GM12878 (cell line): ENCODE results near the gene CCSER1. TPM values are rescaled to one million over a fixed set of nuclear protein-coding genes. Genes with fewer than 3 reads are reported as not detected.
A peak's percentile ranks its signal among the peaks of the same experiment; 100 is the strongest.

Experiments
- ATAC-seq: fragments of 200-7000 bp; cut with Tn5 transposase; 3 replicates; pipeline ENCODE4 v1.9.1; 2020; ENCODE audit warnings: mild to moderate bottlenecking, moderate library complexity
- BruUV-seq: library from RNA; stranded (reverse); fragments of 400-500 nt; replicated peaks from 2 replicates; lab custom pipeline; 2021; lab: Mats Ljungman, UMichigan
- CTCF ChIA-PET: fragments of 300-600 bp; sonication (Branson Sonifier 250); formaldehyde crosslinking; extraction: SDS; loops from one replicate; lab custom pipeline; 2021; ENCODE audit warnings: inconsistent platforms; lab: Yijun Ruan, JAX
- POLR2A ChIA-PET: fragments of 350-600 bp; formaldehyde crosslinking; extraction: SDS; loops from one replicate; lab custom pipeline; 2021; ENCODE audit warnings: inconsistent platforms; lab: Charles Lee
- RAD21 ChIA-PET: fragments of 300-600 bp; sonication (Branson Sonifier 250); formaldehyde crosslinking; loops from one replicate; lab custom pipeline; 2023; ENCODE audit warnings: antibody characterized with exemption; ENCODE audit not compliant: unreplicated experiment; lab: Charles Lee
- SMC1A ChIA-PET: fragments of 300-600 bp; sonication (Branson Sonifier 250); formaldehyde crosslinking; loops from one replicate; lab custom pipeline; 2023; ENCODE audit not compliant: unreplicated experiment, uncharacterized antibody; lab: Charles Lee
- DNase-seq: peaks from one replicate; pipeline ENCODE4 v3.0.0-alpha.2; 2011; ENCODE audit warnings: low read depth, low spot score
- FAIRE-seq: peaks from 3 replicates; lab custom pipeline; 2011; peaks lifted over from hg19 to GRCh38; lab: Jason Lieb, UNC
- H2AFZ ChIP-seq: 2 replicates; pipeline ENCODE4 v1.6.0; 2011; ENCODE audit warnings: low read depth, low read length, control low read depth; ENCODE audit not compliant: control insufficient read depth
- H3K27ac ChIP-seq: 2 replicates; pipeline ENCODE4 v1.5.1; 2011; ENCODE audit warnings: control low read depth; ENCODE audit not compliant: control insufficient read depth, insufficient read depth
- H3K27me3 ChIP-seq, 2 experiments: replicated peaks in 1 of 2; 2 replicates each; pipeline versions ENCODE4 v1.6.0 to v1.6.1; 2011; ENCODE audit warnings: low read length in 1 of 2; ENCODE audit not compliant: control insufficient read depth in 2 of 2, insufficient read depth in 2 of 2
- H3K36me3 ChIP-seq, 2 experiments: 2 replicates each; pipeline ENCODE4 v1.5.1; 2011; ENCODE audit warnings: low read length in 1 of 2; ENCODE audit not compliant: control insufficient read depth in 2 of 2, insufficient read depth in 2 of 2
- H3K4me1 ChIP-seq: 2 replicates; pipeline ENCODE4 v1.6.1; 2011; ENCODE audit warnings: mild to moderate bottlenecking, low read length, moderate library complexity, mixed read lengths; ENCODE audit not compliant: control insufficient read depth, insufficient read depth
- H3K4me2 ChIP-seq: 2 replicates; pipeline ENCODE4 v1.6.0; 2011; ENCODE audit warnings: control low read depth; ENCODE audit not compliant: control insufficient read depth, insufficient read depth
- H3K4me3 ChIP-seq: fragments of 200-600 bp; sonication (generic); 2 replicates; pipeline ENCODE4 v1.5.1; 2016
- H3K79me2 ChIP-seq: 2 replicates; pipeline ENCODE4 v1.6.0; 2011; ENCODE audit warnings: low read length; ENCODE audit not compliant: control insufficient read depth, insufficient read depth
- H3K9ac ChIP-seq: 2 replicates; pipeline ENCODE4 v1.8.0; 2011; ENCODE audit warnings: low read length, control low read depth, mixed read lengths; ENCODE audit not compliant: control insufficient read depth, insufficient read depth
- H3K9me3 ChIP-seq: replicated peaks from 3 replicates; pipeline ENCODE4 v1.5.1; 2011; ENCODE audit warnings: mild to moderate bottlenecking, low read length; ENCODE audit not compliant: control insufficient read depth, insufficient read depth
- H4K20me1 ChIP-seq: 2 replicates; pipeline ENCODE4 v1.6.0; 2011; ENCODE audit not compliant: control insufficient read depth, insufficient read depth
- BHLHE40 ChIP-seq, 2 experiments: fragments of 450-650 bp in 1 of 2; IDR thresholded peaks; 2 replicates each; pipeline ENCODE4 v1.6.1; 2011 to 2017; ENCODE audit warnings: low read depth in 2 of 2, borderline replicate concordance in 1 of 2, improper control_type of control experiment in 1 of 2, low read length in 1 of 2, mild to moderate bottlenecking in 1 of 2
- E2F4 ChIP-seq: IDR thresholded peaks from 2 replicates; pipeline ENCODE4 v1.6.1; 2012; ENCODE audit warnings: low read depth, low read length, improper control_type of control experiment
- HCFC1 ChIP-seq: fragments of 150-350 bp; IDR thresholded peaks from 2 replicates; pipeline ENCODE4 v1.6.1; 2014; ENCODE audit warnings: low read length
- HSF1 ChIP-seq: fragments of 150-350 bp; IDR thresholded peaks from 2 replicates; pipeline ENCODE4 v1.6.1; 2014; ENCODE audit warnings: mild to moderate bottlenecking, low read depth, low read length
- YBX1 ChIP-seq: fragments of 450-650 bp; IDR thresholded peaks from 2 replicates; pipeline ENCODE4 v1.6.1; 2016; ENCODE audit warnings: antibody characterized with exemption
- WGBS: methylation state at CpG from one replicate; pipeline ENCODE4 v1.1.6; 2016; ENCODE audit warnings: low lambda C conversion rate; ENCODE audit not compliant: insufficient replicate concordance, insufficient coverage; ENCODE audit errors: missing lambda C conversion rate; 5-methylcytosine and 5-hydroxymethylcytosine counted together
- in situ Hi-C: fragments of 300-500 bp; cut with MboI; formaldehyde crosslinking; loops from 9 replicates; pipeline ENCODE4 v1.14.3; 2018; ENCODE audit warnings: mixed read lengths
- intact Hi-C: fragments of 100-400 bp; cut with micrococcal nuclease; formaldehyde crosslinking; loops from one replicate; pipeline ENCODE4 v1.14.2; 2022; ENCODE audit not compliant: unreplicated experiment
- polyA plus RNA-seq, 11 experiments: library from polyadenylated mRNA; depleted of rRNA in 4 of 11; unstranded in 6 of 11; stranded (reverse) in 5 of 11; fragments of >200 nt; fragmentation: Nextera tagmentation in 4 of 11; fragmentation: Illumina TruSeq in 1 of 11; extraction: Ambion mirVana in 4 of 11; extraction: Trizol in 1 of 11; gene quantifications; 1 replicate in 1 of 11; 2 replicates in 10 of 11; pipeline versions ENCODE4 v1.2.1 to v1.2.3, GENCODE V29; 2011 to 2016; ENCODE audit warnings: inconsistent platforms in 2 of 11, missing spikeins in 2 of 11, low read depth in 1 of 11
- total RNA-seq, 4 experiments: library from RNA; depleted of rRNA in 3 of 4; stranded (reverse); fragments of >200 nt in 3 of 4; fragmentation: Illumina TruSeq in 1 of 4; extraction: Trizol in 1 of 4; gene quantifications; 2 replicates each; pipeline versions ENCODE4 v1.2.1 to v1.2.3, GENCODE V29; 2013 to 2021

The CCSER1 gene
- total and polyA plus RNA-seq, 10 of the 15 experiments (the other 5 are each of a cell fraction or from before 2014, with no cell fraction given) = 0.22 to 2.7 (median 1.0) TPM

- Histone ChIP-seq H3K4me2 (no peak overlapping the region), H3K36me3 (no peaks in the 10 kb centered on the region), H4K20me1 (no peaks in the 10 kb centered on the region), H3K9ac (no peak overlapping the region), H3K27ac (no peak overlapping the region), H3K79me2 (no peaks in the 10 kb centered on the region), H3K27me3 (no peaks in the 10 kb centered on the region), H3K9me3 (no peaks in the 10 kb centered on the region), H2AFZ (no peak overlapping the region), H3K4me3 (no peak overlapping the region), H3K4me1 (no peaks in the 10 kb centered on the region)
- no peak for ATAC-seq
- DNase-seq = no peak
- ChIA-PET CTCF (no interaction called here), SMC1A (no interaction called here), POLR2A (no interaction called here), RAD21 (no interaction called here)
- no TSS peak for BruUV-seq
- no peak for FAIRE-seq
- TF ChIP-seq HCFC1 (no peak), HSF1 (no peak), YBX1 (no peak)
- in situ Hi-C loops = no loop called here
- intact Hi-C loops = no loop called here
- WGBS = 19% methylated on average over 3 of the region's 3 CpGs
These were observed 218.5 kb downstream of the CCSER1 start for GRCh38 chr4:90345549-90346215.

GRCh38 chr4:90349636-90350035, 222.4 kb downstream of the CCSER1 start:
- POLR2A ChIA-PET = no interaction called here
- H3K4me1 ChIP-seq = no peaks in the 10 kb centered on the region
- H3K9me3 ChIP-seq = no peaks in the 10 kb centered on the region
- H3K27ac ChIP-seq = no peak overlapping the region
- no peak for DNase-seq
- in situ Hi-C loops (no loop called here), intact Hi-C loops (no loop called here)
- H3K36me3 ChIP-seq = no peaks in the 10 kb centered on the region
- ATAC-seq = no peak
- no peak for FAIRE-seq
- H3K9ac ChIP-seq = no peak overlapping the region
- H3K27me3 ChIP-seq = no peaks in the 10 kb centered on the region
- no peaks in the 10 kb centered on the region for H3K79me2 ChIP-seq
- SMC1A ChIA-PET = no interaction called here
- CTCF ChIA-PET = no interaction called here
- RAD21 ChIA-PET = no interaction called here
- BruUV-seq = no TSS peak
- 2% methylated on average over 2 of the region's 2 CpGs for WGBS
- no peak overlapping the region for H3K4me3 ChIP-seq
- H3K4me2 ChIP-seq = no peak overlapping the region
- no peak overlapping the region for H2AFZ ChIP-seq
- no peaks in the 10 kb centered on the region for H4K20me1 ChIP-seq
- peak in 1 of 2 experiments; percentile 32; a peak in 1 of 4 replicates for TF ChIP-seq BHLHE40 (IDR thresholded peaks at IDR 0.05; ENCODE audit: borderline replicate concordance in 1 of 2, low read depth in 2 of 2, low read length in 1 of 2)
- no peak for TF ChIP-seq E2F4
- TF ChIP-seq, all 136 proteins: peak for 1
